GM12874 (cell line): ENCODE measurements around the gene TACC2.

ENCODE experiments used
- CTCF ChIP-seq: IDR thresholded peaks from 2 replicates; pipeline ENCODE4 v1.5.1; 2011; ENCODE audit warnings: low read depth, mild to moderate bottlenecking, control low read depth, low read length, moderate library complexity; ENCODE audit not compliant: insufficient read depth

Gene TACC2

GRCh38 chr10:122022276-122022675, 33.3 kb downstream of the TACC2 start:
- TF ChIP-seq CTCF, result no peak

- no peak for TF ChIP-seq CTCF
These were observed 40.7 kb downstream of the TACC2 start for GRCh38 chr10:122029499-122030199.

GRCh38 chr10:122030200-122030552, 41.2 kb downstream of the TACC2 start:
- TF ChIP-seq CTCF, result no peak

- no peak for TF ChIP-seq CTCF
These were observed 44.4 kb downstream of the TACC2 start for GRCh38 chr10:122033224-122033926.

- no peak for TF ChIP-seq CTCF
These were observed 45.3 kb downstream of the TACC2 start for GRCh38 chr10:122034149-122034756.

- TF ChIP-seq CTCF, result no peak
These were observed 51.8 kb downstream of the TACC2 start for GRCh38 chr10:122040786-122041185.

- TF ChIP-seq CTCF, result no peak
These were observed 53.9 kb downstream of the TACC2 start for GRCh38 chr10:122042836-122043235.
